GM12878 (cell line): ENCODE results near the gene IBA57. TPM values are rescaled to one million over a fixed set of nuclear protein-coding genes. Genes with fewer than 3 reads are reported as not detected.

ENCODE experiments used
- ATAC-seq: fragments of 200-7000 bp; cut with Tn5 transposase; 3 replicates; pipeline ENCODE4 v1.9.1; 2020; ENCODE audit warnings: mild to moderate bottlenecking, moderate library complexity
- BruUV-seq: library from RNA; stranded (reverse); fragments of 400-500 nt; replicated peaks from 2 replicates; lab custom pipeline; 2021; lab: Mats Ljungman, UMichigan
- CTCF ChIA-PET: fragments of 300-600 bp; sonication (Branson Sonifier 250); formaldehyde crosslinking; extraction: SDS; loops from one replicate; lab custom pipeline; 2021; ENCODE audit warnings: inconsistent platforms; lab: Yijun Ruan, JAX
- POLR2A ChIA-PET: fragments of 350-600 bp; formaldehyde crosslinking; extraction: SDS; loops from one replicate; lab custom pipeline; 2021; ENCODE audit warnings: inconsistent platforms; lab: Charles Lee
- RAD21 ChIA-PET: fragments of 300-600 bp; sonication (Branson Sonifier 250); formaldehyde crosslinking; loops from one replicate; lab custom pipeline; 2023; ENCODE audit warnings: antibody characterized with exemption; ENCODE audit not compliant: unreplicated experiment; lab: Charles Lee
- SMC1A ChIA-PET: fragments of 300-600 bp; sonication (Branson Sonifier 250); formaldehyde crosslinking; loops from one replicate; lab custom pipeline; 2023; ENCODE audit not compliant: unreplicated experiment, uncharacterized antibody; lab: Charles Lee
- DNase-seq: peaks from one replicate; pipeline ENCODE4 v3.0.0-alpha.2; 2011; ENCODE audit warnings: low read depth, low spot score
- FAIRE-seq: peaks from 3 replicates; lab custom pipeline; 2011; peaks lifted over from hg19 to GRCh38; lab: Jason Lieb, UNC
- H2AFZ ChIP-seq: 2 replicates; pipeline ENCODE4 v1.6.0; 2011; ENCODE audit warnings: low read depth, low read length, control low read depth; ENCODE audit not compliant: control insufficient read depth
- H3K27ac ChIP-seq: 2 replicates; pipeline ENCODE4 v1.5.1; 2011; ENCODE audit warnings: control low read depth; ENCODE audit not compliant: control insufficient read depth, insufficient read depth
- H3K27me3 ChIP-seq, 2 experiments: replicated peaks in 1 of 2; 2 replicates each; pipeline versions ENCODE4 v1.6.0 to v1.6.1; 2011; ENCODE audit warnings: low read length in 1 of 2; ENCODE audit not compliant: control insufficient read depth in 2 of 2, insufficient read depth in 2 of 2
- H3K36me3 ChIP-seq, 2 experiments: 2 replicates each; pipeline ENCODE4 v1.5.1; 2011; ENCODE audit warnings: low read length in 1 of 2; ENCODE audit not compliant: control insufficient read depth in 2 of 2, insufficient read depth in 2 of 2
- H3K4me1 ChIP-seq: 2 replicates; pipeline ENCODE4 v1.6.1; 2011; ENCODE audit warnings: mild to moderate bottlenecking, low read length, moderate library complexity, mixed read lengths; ENCODE audit not compliant: control insufficient read depth, insufficient read depth
- H3K4me2 ChIP-seq: 2 replicates; pipeline ENCODE4 v1.6.0; 2011; ENCODE audit warnings: control low read depth; ENCODE audit not compliant: control insufficient read depth, insufficient read depth
- H3K4me3 ChIP-seq: fragments of 200-600 bp; sonication (generic); 2 replicates; pipeline ENCODE4 v1.5.1; 2016
- H3K79me2 ChIP-seq: 2 replicates; pipeline ENCODE4 v1.6.0; 2011; ENCODE audit warnings: low read length; ENCODE audit not compliant: control insufficient read depth, insufficient read depth
- H3K9ac ChIP-seq: 2 replicates; pipeline ENCODE4 v1.8.0; 2011; ENCODE audit warnings: low read length, control low read depth, mixed read lengths; ENCODE audit not compliant: control insufficient read depth, insufficient read depth
- H3K9me3 ChIP-seq: replicated peaks from 3 replicates; pipeline ENCODE4 v1.5.1; 2011; ENCODE audit warnings: mild to moderate bottlenecking, low read length; ENCODE audit not compliant: control insufficient read depth, insufficient read depth
- H4K20me1 ChIP-seq: 2 replicates; pipeline ENCODE4 v1.6.0; 2011; ENCODE audit not compliant: control insufficient read depth, insufficient read depth
- MEF2A ChIP-seq: IDR thresholded peaks from 2 replicates; pipeline ENCODE4 v1.6.1; 2011; ENCODE audit warnings: low read depth, mild to moderate bottlenecking, low read length, moderate library complexity; ENCODE audit not compliant: insufficient read depth
- PKNOX1 ChIP-seq: fragments of 450-650 bp; IDR thresholded peaks from 2 replicates; pipeline ENCODE4 v1.6.1; 2016; ENCODE audit warnings: mild to moderate bottlenecking
- SRF ChIP-seq, 2 experiments: IDR thresholded peaks; 2 replicates each; pipeline ENCODE4 v1.6.1; 2011; ENCODE audit warnings: low read depth in 2 of 2, low read length in 2 of 2, mild to moderate bottlenecking in 1 of 2, moderate library complexity in 1 of 2
- SUZ12 ChIP-seq: fragments of 200-600 bp; sonication (generic); IDR thresholded peaks from one replicate; pipeline ENCODE4 v1.6.1; 2018; ENCODE audit warnings: antibody characterized with exemption, mild to moderate bottlenecking; ENCODE audit not compliant: unreplicated experiment
- WGBS: methylation state at CpG from one replicate; pipeline ENCODE4 v1.1.6; 2016; ENCODE audit warnings: low lambda C conversion rate; ENCODE audit not compliant: insufficient replicate concordance, insufficient coverage; ENCODE audit errors: missing lambda C conversion rate; 5-methylcytosine and 5-hydroxymethylcytosine counted together
- in situ Hi-C: fragments of 300-500 bp; cut with MboI; formaldehyde crosslinking; loops from 9 replicates; pipeline ENCODE4 v1.14.3; 2018; ENCODE audit warnings: mixed read lengths
- intact Hi-C: fragments of 100-400 bp; cut with micrococcal nuclease; formaldehyde crosslinking; loops from one replicate; pipeline ENCODE4 v1.14.2; 2022; ENCODE audit not compliant: unreplicated experiment
- polyA plus RNA-seq, 11 experiments: library from polyadenylated mRNA; depleted of rRNA in 4 of 11; unstranded in 6 of 11; stranded (reverse) in 5 of 11; fragments of >200 nt; fragmentation: Nextera tagmentation in 4 of 11; fragmentation: Illumina TruSeq in 1 of 11; extraction: Ambion mirVana in 4 of 11; extraction: Trizol in 1 of 11; gene quantifications; 1 replicate in 1 of 11; 2 replicates in 10 of 11; pipeline versions ENCODE4 v1.2.1 to v1.2.3, GENCODE V29; 2011 to 2016; ENCODE audit warnings: inconsistent platforms in 2 of 11, missing spikeins in 2 of 11, low read depth in 1 of 11
- total RNA-seq, 4 experiments: library from RNA; depleted of rRNA in 3 of 4; stranded (reverse); fragments of >200 nt in 3 of 4; fragmentation: Illumina TruSeq in 1 of 4; extraction: Trizol in 1 of 4; gene quantifications; 2 replicates each; pipeline versions ENCODE4 v1.2.1 to v1.2.3, GENCODE V29; 2013 to 2021
- TF ChIP-seq, protein P1 (sequence below): fragments of 450-650 bp; IDR thresholded peaks from 2 replicates; pipeline ENCODE4 v1.6.1; 2017; ENCODE audit warnings: antibody characterized with exemption, mild to moderate bottlenecking, moderate library complexity

The IBA57 gene
- total and polyA plus RNA-seq, 10 of the 15 experiments (the other 5 are each of a cell fraction or from before 2014, with no cell fraction given), result 0.51 to 8.6 (median 3.7) TPM

DNA sequence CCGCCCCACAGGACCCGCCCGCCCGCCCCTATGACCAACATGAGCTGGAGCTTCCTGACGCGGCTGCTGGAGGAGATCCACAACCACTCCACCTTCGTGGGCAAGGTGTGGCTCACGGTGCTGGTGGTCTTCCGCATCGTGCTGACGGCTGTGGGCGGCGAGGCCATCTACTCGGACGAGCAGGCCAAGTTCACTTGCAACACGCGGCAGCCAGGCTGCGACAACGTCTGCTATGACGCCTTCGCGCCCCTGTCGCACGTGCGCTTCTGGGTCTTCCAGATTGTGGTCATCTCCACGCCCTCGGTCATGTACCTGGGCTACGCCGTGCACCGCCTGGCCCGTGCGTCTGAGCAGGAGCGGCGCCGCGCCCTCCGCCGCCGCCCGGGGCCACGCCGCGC is 7.9 kb upstream of the IBA57 start:
- H3K27me3 ChIP-seq, result no peaks in the 10 kb centered on the region
- TF ChIP-seq SRF (IDR thresholded peaks at IDR 0.05; ENCODE audit: low read depth in 2 of 2, low read length in 2 of 2) (no peak), PKNOX1 (no peak), MEF2A (no peak), SUZ12 (no peak)
- TF ChIP-seq, protein P1, sequence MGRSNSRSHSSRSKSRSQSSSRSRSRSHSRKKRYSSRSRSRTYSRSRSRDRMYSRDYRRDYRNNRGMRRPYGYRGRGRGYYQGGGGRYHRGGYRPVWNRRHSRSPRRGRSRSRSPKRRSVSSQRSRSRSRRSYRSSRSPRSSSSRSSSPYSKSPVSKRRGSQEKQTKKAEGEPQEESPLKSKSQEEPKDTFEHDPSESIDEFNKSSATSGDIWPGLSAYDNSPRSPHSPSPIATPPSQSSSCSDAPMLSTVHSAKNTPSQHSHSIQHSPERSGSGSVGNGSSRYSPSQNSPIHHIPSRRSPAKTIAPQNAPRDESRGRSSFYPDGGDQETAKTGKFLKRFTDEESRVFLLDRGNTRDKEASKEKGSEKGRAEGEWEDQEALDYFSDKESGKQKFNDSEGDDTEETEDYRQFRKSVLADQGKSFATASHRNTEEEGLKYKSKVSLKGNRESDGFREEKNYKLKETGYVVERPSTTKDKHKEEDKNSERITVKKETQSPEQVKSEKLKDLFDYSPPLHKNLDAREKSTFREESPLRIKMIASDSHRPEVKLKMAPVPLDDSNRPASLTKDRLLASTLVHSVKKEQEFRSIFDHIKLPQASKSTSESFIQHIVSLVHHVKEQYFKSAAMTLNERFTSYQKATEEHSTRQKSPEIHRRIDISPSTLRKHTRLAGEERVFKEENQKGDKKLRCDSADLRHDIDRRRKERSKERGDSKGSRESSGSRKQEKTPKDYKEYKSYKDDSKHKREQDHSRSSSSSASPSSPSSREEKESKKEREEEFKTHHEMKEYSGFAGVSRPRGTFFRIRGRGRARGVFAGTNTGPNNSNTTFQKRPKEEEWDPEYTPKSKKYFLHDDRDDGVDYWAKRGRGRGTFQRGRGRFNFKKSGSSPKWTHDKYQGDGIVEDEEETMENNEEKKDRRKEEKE, result no peak
- TF ChIP-seq, all 136 proteins: peak for 0
- H3K4me1 ChIP-seq, result no peaks in the 10 kb centered on the region
- no peak overlapping the region for H3K4me3 ChIP-seq
- no peak overlapping the region for H3K27ac ChIP-seq
- in situ Hi-C loops (no loop called here), intact Hi-C loops (no loop called here)
- ChIA-PET SMC1A (no interaction called here), RAD21 (no interaction called here), CTCF (no interaction called here), POLR2A (no interaction called here)
- no TSS peak for BruUV-seq
- ATAC-seq, result no peak
- H3K9ac ChIP-seq, result no peak overlapping the region
- H3K36me3 ChIP-seq, result no peaks in the 10 kb centered on the region
- no peak for FAIRE-seq
- H3K9me3 ChIP-seq, result no peaks in the 10 kb centered on the region
- 81% methylated on average over 37 of the region's 43 CpGs for WGBS
- DNase-seq, result no peak
- H2AFZ ChIP-seq, result no peak overlapping the region
- H3K79me2 ChIP-seq, result no peaks in the 10 kb centered on the region
- no peak overlapping the region for H3K4me2 ChIP-seq
- no peaks in the 10 kb centered on the region; the same call in 1 of the 2 replicates for H4K20me1 ChIP-seq
